Measurements from ENCODE around the gene CALML4. TPM values are rescaled to one million over a fixed set of nuclear protein-coding genes. Genes with fewer than 3 reads are reported as not detected.

Gene CALML4
- total RNA-seq, 2 experiments from 2014 or later: 5.3 to 7.0 TPM

- Mint-ChIP-seq H3K36me3 (peaks cover 26% of the 10 kb centered on the region), H3K4me3 (no peak overlapping the region), H3K4me1 (ENCODE audit: low read depth) (peaks cover 10% of the 10 kb centered on the region), H3K27me3 (no peaks in the 10 kb centered on the region), H3K9me3 (no peaks in the 10 kb centered on the region), H3K27ac (peak overlapping the region; percentile 3)
- intact Hi-C loops (cut with micrococcal nuclease): no loop called here
- no peak for DNase-seq
- POLR2A ChIA-PET: no interaction called here
- CTCF ChIA-PET: no interaction called here
Measured at GRCh38 chr15:68149059-68149458, 56.1 kb downstream of the CALML4 start.

- intact Hi-C loops (cut with micrococcal nuclease): no loop called here
- peaks cover 23% of the 10 kb centered on the region for H3K36me3 Mint-ChIP-seq
- H3K9me3 Mint-ChIP-seq: no peaks in the 10 kb centered on the region
- CTCF ChIA-PET: no interaction called here
- H3K4me1 Mint-ChIP-seq (ENCODE audit: low read depth): peaks cover 13% of the 10 kb centered on the region
- no peaks in the 10 kb centered on the region for H3K27me3 Mint-ChIP-seq
- POLR2A ChIA-PET: no interaction called here
- H3K27ac Mint-ChIP-seq: peak overlapping the region; percentile 3
- H3K4me3 Mint-ChIP-seq: no peak overlapping the region
- no peak for DNase-seq
Measured at GRCh38 chr15:68148039-68148438, 57.1 kb downstream of the CALML4 start.

GRCh38 chr15:68145706-68146105, 59.4 kb downstream of the CALML4 start:
- H3K27me3 Mint-ChIP-seq: no peaks in the 10 kb centered on the region
- ChIA-PET CTCF (interaction anchor here (1.4 kb wide), 1 partner anchor 9 kb away, joined by 3 read pairs; no protein-coding TSS in a partner anchor), POLR2A (no interaction called here)

GRCh38 chr15:68143785-68144184, 61.3 kb downstream of the CALML4 start:
- intact Hi-C loops (cut with micrococcal nuclease): no loop called here
- DNase-seq: no peak
- H3K4me1 Mint-ChIP-seq (ENCODE audit: low read depth): peaks cover 17% of the 10 kb centered on the region
- H3K4me3 Mint-ChIP-seq: no peak overlapping the region
- H3K36me3 Mint-ChIP-seq: peaks cover 17% of the 10 kb centered on the region
- CTCF ChIA-PET: no interaction called here
- H3K27me3 Mint-ChIP-seq: no peaks in the 10 kb centered on the region
- POLR2A ChIA-PET: interaction anchor here (0.7 kb wide), 1 partner anchor 549 kb away, joined by 3 read pairs; no protein-coding TSS in a partner anchor
- no peaks in the 10 kb centered on the region for H3K9me3 Mint-ChIP-seq
- no peak overlapping the region for H3K27ac Mint-ChIP-seq

More at GRCh38 chr15:68145706-68146105, 59.4 kb downstream of the CALML4 start:
- peaks cover 19% of the 10 kb centered on the region for H3K36me3 Mint-ChIP-seq
- H3K4me3 Mint-ChIP-seq: no peak overlapping the region
- no peak overlapping the region for H3K27ac Mint-ChIP-seq
- no peak for DNase-seq
- H3K4me1 Mint-ChIP-seq (ENCODE audit: low read depth): peaks cover 15% of the 10 kb centered on the region
- no peaks in the 10 kb centered on the region for H3K9me3 Mint-ChIP-seq
- intact Hi-C loops (cut with micrococcal nuclease): no loop called here

GRCh38 chr15:68143129-68143528, 62.0 kb downstream of the CALML4 start:
- H3K4me1 Mint-ChIP-seq (ENCODE audit: low read depth): peaks cover 18% of the 10 kb centered on the region
- no peak overlapping the region for H3K27ac Mint-ChIP-seq
- intact Hi-C loops (cut with micrococcal nuclease): no loop called here
- ChIA-PET POLR2A (no interaction called here), CTCF (no interaction called here)
- no peaks in the 10 kb centered on the region for H3K9me3 Mint-ChIP-seq
- H3K27me3 Mint-ChIP-seq: no peaks in the 10 kb centered on the region
- H3K36me3 Mint-ChIP-seq: peaks cover 17% of the 10 kb centered on the region
- no peak overlapping the region for H3K4me3 Mint-ChIP-seq
- DNase-seq: no peak

Other genes with a start within 250 kb of the CALML4 start
- gene PIAS1, start 151.0 kb downstream of the CALML4 start, total RNA-seq: 10 to 100 TPM; 29.4 to 30.9 TPM
- gene CLN6, start 24.4 kb upstream of the CALML4 start, total RNA-seq: 10 to 100 TPM; 32.9 to 34.2 TPM
- gene FEM1B, start 72.4 kb upstream of the CALML4 start, total RNA-seq: 10 to 100 TPM; 32.6 to 34.2 TPM
- under 1 TPM; 0.56 to 0.59 TPM for gene ITGA11, start 226.8 kb upstream of the CALML4 start, total RNA-seq